A673 (cell line): ENCODE data around the gene RABGEF1.

Experiments
- EZH2 ChIP-seq: fragments of 200-600 bp; sonication (generic); IDR thresholded peaks from 2 replicates; pipeline ENCODE4 v1.6.1; 2017; ENCODE audit warnings: borderline replicate concordance, low read depth, mild to moderate bottlenecking, mixed read lengths, antibody characterized with exemption, low read length; ENCODE audit not compliant: poor library complexity, severe bottlenecking
- TF ChIP-seq, protein P1 (sequence below): fragments of 300-800, 200-600 bp; sonication (generic); conservative IDR thresholded peaks from 2 replicates; pipeline ENCODE4 v1.5.1; 2017; ENCODE audit warnings: low read depth, mild to moderate bottlenecking, antibody characterized with exemption, low read length, moderate library complexity, mixed read lengths

GRCh38 chr7:66731986-66732385, 8.5 kb upstream of the RABGEF1 start:
- TF ChIP-seq, protein P1, sequence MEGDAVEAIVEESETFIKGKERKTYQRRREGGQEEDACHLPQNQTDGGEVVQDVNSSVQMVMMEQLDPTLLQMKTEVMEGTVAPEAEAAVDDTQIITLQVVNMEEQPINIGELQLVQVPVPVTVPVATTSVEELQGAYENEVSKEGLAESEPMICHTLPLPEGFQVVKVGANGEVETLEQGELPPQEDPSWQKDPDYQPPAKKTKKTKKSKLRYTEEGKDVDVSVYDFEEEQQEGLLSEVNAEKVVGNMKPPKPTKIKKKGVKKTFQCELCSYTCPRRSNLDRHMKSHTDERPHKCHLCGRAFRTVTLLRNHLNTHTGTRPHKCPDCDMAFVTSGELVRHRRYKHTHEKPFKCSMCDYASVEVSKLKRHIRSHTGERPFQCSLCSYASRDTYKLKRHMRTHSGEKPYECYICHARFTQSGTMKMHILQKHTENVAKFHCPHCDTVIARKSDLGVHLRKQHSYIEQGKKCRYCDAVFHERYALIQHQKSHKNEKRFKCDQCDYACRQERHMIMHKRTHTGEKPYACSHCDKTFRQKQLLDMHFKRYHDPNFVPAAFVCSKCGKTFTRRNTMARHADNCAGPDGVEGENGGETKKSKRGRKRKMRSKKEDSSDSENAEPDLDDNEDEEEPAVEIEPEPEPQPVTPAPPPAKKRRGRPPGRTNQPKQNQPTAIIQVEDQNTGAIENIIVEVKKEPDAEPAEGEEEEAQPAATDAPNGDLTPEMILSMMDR, result no peak
- TF ChIP-seq EZH2, result no peak
